GM12878 (cell line): ENCODE results near the gene CEACAM8.

Source experiments
- CTCF ChIP-seq, 3 experiments: IDR thresholded peaks in 2 of 3; conservative IDR thresholded peaks in 1 of 3; 2 replicates each; pipeline ENCODE4 v1.5.1; 2011; ENCODE audit warnings: low read depth in 3 of 3, low read length in 3 of 3, mild to moderate bottlenecking in 3 of 3, control low read depth in 2 of 3, moderate library complexity in 2 of 3, inconsistent platforms in 1 of 3, mixed read lengths in 1 of 3; ENCODE audit not compliant: control insufficient read depth in 2 of 3, insufficient read depth in 1 of 3; ENCODE audit errors: extremely low read depth in 1 of 3
- EP300 ChIP-seq, 2 experiments: fragments of 150-350 bp in 1 of 2; IDR thresholded peaks; 2 replicates each; pipeline ENCODE4 v1.6.1; 2011 to 2012; ENCODE audit warnings: low read depth in 2 of 2, low read length in 2 of 2, borderline replicate concordance in 1 of 2, improper control_type of control experiment in 1 of 2, inconsistent platforms in 1 of 2; ENCODE audit not compliant: control insufficient read depth in 1 of 2
- POLR2AphosphoS5 ChIP-seq: IDR thresholded peaks from 2 replicates; pipeline ENCODE4 v1.6.1; 2011; ENCODE audit warnings: mild to moderate bottlenecking, low read length, inconsistent platforms

- TF ChIP-seq POLR2AphosphoS5 (no peak), EP300 (IDR thresholded peaks at IDR 0.05; ENCODE audit: borderline replicate concordance in 1 of 2, control insufficient read depth in 1 of 2, low read depth in 2 of 2, low read length in 2 of 2) (no peak), CTCF (IDR thresholded peaks at IDR 0.05 in 2 of 3, conservative IDR thresholded peaks at IDR 0.05 in 1 of 3; ENCODE audit: control insufficient read depth in 2 of 3, extremely low read depth in 1 of 3, insufficient read depth in 1 of 3, low read depth in 3 of 3, low read length in 3 of 3) (no peak)
Measured at GRCh38 chr19:42628411-42629140, 33.9 kb upstream of the CEACAM8 start.
